ENCODE measurements around the gene DNMT3B. TPM values are rescaled to one million over a fixed set of nuclear protein-coding genes. Genes with fewer than 3 reads are reported as not detected.

Gene DNMT3B
- total RNA-seq, 4 donors from 2014 or later = 0.22 to 2.1 (median 0.85) TPM; not detected in 1

GRCh38 chr20:32753731-32754130 is 8.5 kb upstream of the DNMT3B start:
- no peak for TF ChIP-seq CTCF (IDR thresholded peaks at IDR 0.05; ENCODE audit: low read depth)

GRCh38 chr20:32756156-32756555 is 6.0 kb upstream of the DNMT3B start:
- TF ChIP-seq CTCF (IDR thresholded peaks at IDR 0.05; ENCODE audit: low read depth) = no peak

- TF ChIP-seq CTCF (IDR thresholded peaks at IDR 0.05; ENCODE audit: low read depth) = no peak
These were observed 761 bp upstream of the DNMT3B start for GRCh38 chr20:32761417-32761830.

- TF ChIP-seq CTCF (IDR thresholded peaks at IDR 0.05; ENCODE audit: low read depth) = no peak
These were observed 593 bp downstream of the DNMT3B start for GRCh38 chr20:32762754-32763201.

GRCh38 chr20:32763202-32764004 is 1.2 kb downstream of the DNMT3B start:
- TF ChIP-seq CTCF (IDR thresholded peaks at IDR 0.05; ENCODE audit: low read depth) = no peak

GRCh38 chr20:32764005-32764960 is 2.1 kb downstream of the DNMT3B start:
- TF ChIP-seq CTCF (IDR thresholded peaks at IDR 0.05; ENCODE audit: low read depth) = no peak
